Measurements from ENCODE around the gene MUCL3. TPM values are rescaled to one million over a fixed set of nuclear protein-coding genes. Genes with fewer than 3 reads are reported as not detected.

Gene MUCL3
- polyA plus RNA-seq, 3 donors = not detected

DNA sequence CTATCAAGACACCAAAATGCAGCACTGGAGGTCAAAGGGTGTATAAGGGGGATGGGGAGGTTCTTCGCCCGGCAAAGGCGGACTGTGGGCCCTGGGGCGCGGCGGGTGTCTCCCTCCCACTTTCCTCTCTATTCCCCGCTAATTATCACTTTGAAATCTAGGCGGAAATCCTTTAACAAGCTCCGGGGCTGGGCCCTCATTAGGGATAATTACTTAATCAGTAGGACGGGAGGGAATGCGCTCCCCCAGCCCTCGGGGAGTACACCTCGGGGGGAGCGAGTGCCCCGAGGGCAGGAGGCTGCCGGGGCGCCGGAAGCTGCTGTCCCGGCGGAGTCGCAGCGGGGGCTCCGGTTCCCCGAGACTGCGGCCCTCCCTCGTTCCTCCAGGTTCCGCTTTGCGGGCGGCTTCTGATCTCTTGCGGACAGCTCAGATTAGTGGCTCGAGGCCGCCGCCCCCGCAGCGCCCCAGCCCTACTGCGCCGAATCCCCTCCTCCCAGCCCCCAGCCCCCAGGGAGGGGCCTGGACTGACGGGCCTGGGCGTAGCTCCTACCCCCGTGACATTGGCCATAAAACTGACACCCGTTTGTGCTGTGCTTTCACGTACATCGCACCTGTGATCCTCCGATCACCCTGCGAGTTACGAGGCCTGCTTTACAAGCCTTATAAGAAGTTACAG lies 14.7 kb downstream of the MUCL3 start:
- Histone ChIP-seq H2AFZ (ENCODE audit: insufficient read depth, low read depth, low read length, poor library complexity, severe bottlenecking) (peak overlapping the region; percentile 86), H3K4me1 (ENCODE audit: control insufficient read depth in 1 of 2, insufficient read depth in 2 of 2, low read length in 2 of 2) (peaks cover 14 to 15% of the 10 kb centered on the region in 2 donors), H3K27me3 (ENCODE audit: control insufficient read depth in 2 of 2, insufficient read depth in 2 of 2, low read length in 2 of 2) (peaks cover 49 to 78% of the 10 kb centered on the region in 2 donors), H3K79me2 (ENCODE audit: insufficient read depth, low read length) (no peaks in the 10 kb centered on the region), H3K36me3 (replicated peaks in 1 of 2; ENCODE audit: control insufficient read depth in 1 of 2, insufficient read depth in 2 of 2, low read length in 2 of 2) (no peaks in the 10 kb centered on the region), H3K9ac (ENCODE audit: insufficient read depth, low read length, poor library complexity, severe bottlenecking) (peak overlapping the region; percentile 57), H4K20me1 (ENCODE audit: insufficient read depth, low read length) (no peaks in the 10 kb centered on the region), H3K4me2 (replicated peaks; ENCODE audit: extremely low read depth, low read length, poor library complexity, severe bottlenecking) (peak overlapping the region; percentile 76), H3K27ac (ENCODE audit: low read depth in 1 of 2, low read length in 2 of 2) (no peak overlapping the region), H3K9me3 (replicated peaks in 1 of 2; ENCODE audit: control insufficient read depth in 1 of 2, insufficient read depth in 1 of 2, low read length in 2 of 2) (no peaks in the 10 kb centered on the region), H3K4me3 (replicated peaks in 1 of 3; ENCODE audit: low read depth in 2 of 3, low read length in 3 of 3) (peak overlapping the region; percentile 33 to 80 (median 41))
- WGBS (ENCODE audit: insufficient coverage) = 0% methylated on average over 33 of the region's 46 CpGs
- Mint-ChIP-seq H3K36me3 (no peaks in the 10 kb centered on the region), H3K4me3 (peak overlapping the region; percentile 75 to 91), H3K9me3 (peaks cover 0 to 5% (median 2%) of the 10 kb centered on the region in 7 donors), H3K27me3 (ENCODE audit: low read depth in 3 of 3) (peaks cover 57 to 83% (median 66%) of the 10 kb centered on the region in 3 donors), H3K4me1 (peaks cover 11% of the 10 kb centered on the region), H3K27ac (peak overlapping the region in 3 of 7 donors; percentile 9 to 61 (median 17))
- intact Hi-C loops (cut with micrococcal nuclease) = no loop called here
- TF ChIP-seq CTCF (IDR thresholded peaks at IDR 0.05) = no peak
- peak; percentile 50 to 68 (median 63) for DNase-seq

- no peak overlapping the region for H3K4me2 ChIP-seq (replicated peaks; ENCODE audit: extremely low read depth, low read length, poor library complexity, severe bottlenecking)
- peak overlapping the region in 1 of 7 donors; percentile 61 for H3K27ac Mint-ChIP-seq
- no peaks in the 10 kb centered on the region for H3K9me3 ChIP-seq (replicated peaks in 1 of 2; ENCODE audit: control insufficient read depth in 1 of 2, insufficient read depth in 1 of 2, low read length in 2 of 2)
- intact Hi-C loops (cut with micrococcal nuclease) = no loop called here
- H3K9ac ChIP-seq (ENCODE audit: insufficient read depth, low read length, poor library complexity, severe bottlenecking) = no peak overlapping the region
- no peaks in the 10 kb centered on the region for H3K36me3 ChIP-seq (replicated peaks in 1 of 2; ENCODE audit: control insufficient read depth in 1 of 2, insufficient read depth in 2 of 2, low read length in 2 of 2)
- no peak for TF ChIP-seq CTCF (IDR thresholded peaks at IDR 0.05)
- no peak overlapping the region for H3K4me3 Mint-ChIP-seq
- peaks cover 11% of the 10 kb centered on the region for H3K4me1 Mint-ChIP-seq
- H3K4me1 ChIP-seq (ENCODE audit: control insufficient read depth in 1 of 2, insufficient read depth in 2 of 2, low read length in 2 of 2) = peaks cover 14 to 15% of the 10 kb centered on the region in 2 donors
- no peaks in the 10 kb centered on the region for H4K20me1 ChIP-seq (ENCODE audit: insufficient read depth, low read length)
- H3K9me3 Mint-ChIP-seq = peaks cover 0 to 1% (median 0%) of the 10 kb centered on the region in 7 donors
- H2AFZ ChIP-seq (ENCODE audit: insufficient read depth, low read depth, low read length, poor library complexity, severe bottlenecking) = no peak overlapping the region
- 69% methylated on average over 1 of the region's 2 CpGs for WGBS (ENCODE audit: insufficient coverage)
- no peak for DNase-seq
- peaks cover 53 to 71% (median 54%) of the 10 kb centered on the region in 3 donors for H3K27me3 Mint-ChIP-seq (ENCODE audit: low read depth in 3 of 3)
- no peaks in the 10 kb centered on the region for H3K36me3 Mint-ChIP-seq
- H3K27ac ChIP-seq (ENCODE audit: low read depth in 1 of 2, low read length in 2 of 2) = no peak overlapping the region
- peaks cover 39 to 57% of the 10 kb centered on the region in 2 donors for H3K27me3 ChIP-seq (ENCODE audit: control insufficient read depth in 2 of 2, insufficient read depth in 2 of 2, low read length in 2 of 2)
- H3K4me3 ChIP-seq (replicated peaks in 1 of 3; ENCODE audit: low read depth in 2 of 3, low read length in 3 of 3) = no peak overlapping the region
- H3K79me2 ChIP-seq (ENCODE audit: insufficient read depth, low read length) = no peaks in the 10 kb centered on the region
These were observed 16.9 kb downstream of the MUCL3 start for GRCh38 chr6:30957716-30958115.
